Stimulated activated CD8-positive, alpha-beta memory T cell treated with anti-CD3 and anti-CD28 coated beads, Interleukin-4, amount 100 ng/mL, for 48 hours (primary cell): ENCODE measurements around the gene NUBPL.
"Not testable (repeated sequence)": the region's sequence is repeated elsewhere in the genome, so short reads cannot be mapped to it uniquely, and the experiment has no call there.

Experiments used
- DNase-seq: peaks from one replicate; pipeline ENCODE4 v3.0.0-alpha.2; 2020

The NUBPL gene

DNA sequence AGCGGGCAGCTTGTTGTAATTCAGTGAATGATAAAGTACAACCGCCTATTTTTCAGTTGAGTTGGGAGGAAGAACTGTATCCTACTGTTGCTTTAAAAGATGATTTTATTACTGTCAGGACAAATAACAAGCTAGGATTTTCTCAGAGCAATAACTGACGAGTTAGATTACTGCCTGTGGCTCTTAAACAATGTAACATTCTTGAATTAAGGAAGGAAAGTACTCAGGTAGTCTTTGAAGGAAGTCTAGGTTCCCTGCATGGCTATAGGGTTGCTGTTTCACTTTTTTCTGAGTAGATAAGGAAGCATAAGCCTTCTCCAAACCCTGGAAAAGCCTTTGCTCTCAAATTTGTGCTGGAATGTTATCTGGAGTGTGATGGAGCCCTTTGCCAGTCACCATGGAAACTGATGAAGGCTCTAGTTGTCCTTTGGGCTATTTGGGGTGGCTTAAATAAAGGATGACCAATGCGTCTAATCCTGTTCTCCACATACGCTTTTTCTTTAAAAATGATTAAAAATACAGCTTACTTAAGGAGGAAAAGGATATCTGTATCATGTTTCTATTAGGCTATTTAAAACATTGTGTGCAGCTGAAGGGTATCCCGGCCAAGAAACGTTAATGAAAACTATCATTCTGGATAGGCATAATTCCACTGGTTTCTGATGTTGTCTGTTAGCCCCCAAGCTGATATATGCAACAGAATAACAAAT, 17.7 kb downstream of the NUBPL start:
- no peak for DNase-seq

DNA sequence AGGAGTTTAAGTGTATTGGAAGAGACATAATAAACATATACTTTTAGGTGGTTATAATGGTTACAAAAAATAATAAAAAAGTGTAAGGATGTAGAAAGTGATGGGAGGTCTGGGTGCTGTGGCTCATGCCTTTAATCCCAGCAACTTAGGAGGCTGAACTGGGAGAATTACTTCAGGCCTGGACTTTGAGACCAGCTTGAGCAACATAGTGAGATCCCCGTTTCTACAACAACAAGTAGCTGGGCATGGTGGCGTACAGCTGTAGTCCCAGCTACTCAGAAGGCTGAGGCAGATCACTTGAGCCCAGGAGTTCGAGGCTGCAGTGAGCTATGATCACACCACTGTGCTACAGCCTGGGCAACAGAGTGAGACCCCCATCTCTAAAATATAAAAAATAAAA, 19.0 kb downstream of the NUBPL start:
- DNase-seq = no peak

DNA sequence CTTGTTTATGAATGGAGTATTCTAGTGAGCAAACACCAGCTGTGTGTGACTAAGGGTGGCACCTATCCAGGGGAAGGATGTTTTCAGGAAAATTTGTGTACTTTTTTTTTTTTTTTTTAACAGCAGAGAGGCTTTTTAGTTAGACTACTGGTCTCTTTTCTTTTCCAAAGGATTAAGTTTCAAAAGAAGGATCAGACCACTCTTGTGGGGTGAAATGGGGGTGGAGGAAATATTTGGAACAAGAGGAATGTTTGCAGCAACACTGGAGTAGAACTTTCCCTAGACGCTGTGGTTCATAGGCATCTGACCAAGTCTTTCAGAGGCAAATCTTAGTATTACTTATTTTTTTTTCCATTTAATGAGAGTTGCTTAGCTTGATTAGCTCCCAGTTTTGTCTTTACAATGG, 21.1 kb downstream of the NUBPL start:
- no peak for DNase-seq

DNA sequence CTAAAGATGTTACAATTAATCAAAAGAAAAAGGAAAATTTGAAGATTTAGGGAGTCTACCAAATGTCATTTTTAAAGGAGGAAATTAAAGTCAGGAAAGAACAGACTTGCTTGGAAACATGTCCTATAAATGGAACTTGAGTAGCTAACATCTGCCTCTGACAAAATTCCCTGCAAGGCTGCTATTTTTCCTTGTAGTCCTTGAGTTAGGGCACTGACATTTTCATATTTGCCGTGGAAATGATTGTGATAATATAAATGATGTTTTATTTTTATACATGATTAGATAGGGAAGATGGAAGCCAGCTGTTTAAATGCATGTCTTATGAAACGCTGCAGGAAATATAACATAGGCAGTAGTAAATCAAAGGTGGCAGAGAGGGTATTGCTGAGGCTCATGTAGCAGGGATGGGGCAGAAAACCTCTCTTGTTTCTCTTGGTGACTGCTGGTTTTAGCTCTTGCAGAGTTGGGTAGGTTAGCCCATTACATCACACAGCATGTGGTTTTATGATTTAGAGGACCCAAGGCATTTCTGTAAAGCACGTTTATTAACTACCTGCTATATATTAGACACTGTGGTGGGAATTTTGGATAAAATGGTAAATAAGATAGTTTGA, 21.7 kb downstream of the NUBPL start:
- DNase-seq = no peak

DNA sequence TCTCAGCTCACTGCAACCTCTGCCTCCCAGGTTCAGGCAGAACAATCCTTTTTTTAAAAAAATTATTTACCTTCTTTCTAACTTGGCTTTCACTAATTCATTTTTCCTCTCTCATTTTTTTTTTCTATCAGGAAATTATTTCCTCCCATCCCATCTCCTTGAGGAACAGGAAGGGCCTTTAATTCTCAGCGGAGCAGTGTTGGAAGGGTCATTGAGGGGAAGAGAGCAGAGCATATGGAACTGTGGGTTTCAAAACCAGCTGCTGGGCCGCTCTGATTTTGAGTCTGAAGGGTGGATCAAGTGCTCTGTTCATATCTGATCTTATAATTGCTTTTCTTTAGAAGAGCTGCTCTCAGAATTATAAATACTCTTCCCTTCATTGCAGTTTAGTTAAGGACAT, 29.0 kb downstream of the NUBPL start:
- DNase-seq = no peak

DNA sequence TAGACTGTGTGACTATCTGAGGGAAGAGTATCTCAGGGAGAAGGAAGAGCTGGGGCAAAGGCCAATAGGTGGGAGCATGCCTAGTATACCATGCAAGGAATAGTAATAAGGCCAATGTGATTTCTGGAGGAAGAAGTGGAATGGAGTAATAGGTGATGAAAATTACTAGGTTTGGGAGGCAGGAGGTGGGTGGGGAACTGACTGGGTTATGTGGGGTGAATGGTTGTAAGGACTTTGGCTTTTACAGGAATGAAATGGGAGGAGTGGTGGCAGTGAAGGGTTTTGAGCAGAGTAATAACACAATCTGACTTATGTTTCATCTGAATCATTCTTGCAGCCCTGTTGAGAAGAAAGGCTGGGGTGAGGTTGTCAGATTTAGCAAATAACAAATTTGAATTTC, 30.9 kb downstream of the NUBPL start:
- DNase-seq = no peak

DNA sequence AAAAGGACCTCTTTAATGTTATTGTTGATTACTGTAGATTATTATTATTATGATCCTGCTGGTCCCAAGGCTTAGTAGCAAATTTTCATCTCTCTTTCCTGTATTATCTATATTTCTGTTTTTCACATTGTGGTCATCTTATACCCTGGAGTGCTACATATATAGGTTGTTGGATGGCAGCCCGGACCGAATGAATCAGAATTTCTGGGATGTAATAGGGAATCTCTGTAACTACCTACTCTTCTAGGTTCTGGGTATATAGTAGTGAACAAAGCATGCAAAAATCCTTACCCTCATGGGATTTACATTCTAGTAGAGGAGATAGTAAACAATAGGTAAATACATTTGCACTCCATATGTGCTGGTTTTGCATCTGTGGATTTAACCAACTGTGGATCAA, 31.4 kb downstream of the NUBPL start:
- no peak for DNase-seq

DNA sequence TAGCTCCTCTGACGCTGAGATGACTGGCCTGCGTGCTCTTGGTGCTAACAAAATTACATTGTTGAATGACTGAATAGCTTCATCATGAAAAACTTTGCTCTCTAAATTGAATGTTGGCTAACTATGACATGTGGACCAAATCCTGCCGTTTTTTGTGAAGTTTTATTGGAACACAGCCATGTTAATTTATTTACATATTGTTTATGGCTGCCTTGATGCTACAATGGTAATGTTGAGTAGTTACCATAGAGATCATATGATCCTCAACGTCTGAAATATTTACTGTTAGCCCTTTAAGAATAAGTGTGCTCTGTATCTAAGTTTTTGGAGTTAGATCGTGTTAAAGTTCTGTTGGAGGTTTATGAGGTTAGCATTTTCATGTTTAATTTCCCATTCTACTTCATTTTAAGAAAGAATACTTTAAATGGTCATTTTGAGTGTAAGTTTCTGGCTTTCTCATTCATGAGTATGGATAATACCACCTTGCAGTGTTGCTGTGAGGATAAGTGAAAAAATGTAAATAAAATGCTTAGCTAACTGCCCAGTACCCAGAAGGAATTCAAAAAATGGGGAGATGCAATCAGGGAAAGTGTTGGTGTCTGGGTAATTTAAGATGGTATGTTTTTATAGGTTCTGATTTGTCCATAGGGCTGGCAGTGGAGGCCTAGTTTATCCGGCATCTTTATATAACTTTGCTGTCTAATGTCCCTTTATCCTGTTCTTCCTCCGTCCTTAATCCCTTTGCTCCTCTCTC, 35.3 kb downstream of the NUBPL start:
- DNase-seq = no peak

DNA sequence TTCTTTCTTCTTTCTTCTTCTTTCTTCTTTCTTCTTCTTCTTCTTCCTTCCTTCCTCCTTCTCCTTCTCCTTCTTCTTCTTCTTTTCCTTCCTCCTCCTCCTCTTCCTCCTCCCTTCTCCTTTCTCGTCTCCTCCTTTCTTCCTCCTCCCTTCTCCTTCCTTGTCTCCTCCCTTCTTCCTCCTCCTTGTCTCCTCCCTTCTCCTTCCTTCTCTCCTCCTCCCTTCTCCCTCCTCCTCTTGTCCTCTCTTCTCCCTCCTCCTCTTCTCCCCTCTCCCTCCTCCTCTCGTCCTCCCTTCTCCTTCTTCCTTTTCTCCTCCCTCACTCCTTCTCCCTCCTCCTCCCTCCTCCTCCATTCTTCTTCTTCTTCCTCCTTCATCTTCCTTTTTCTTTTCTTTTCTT, 44.5 kb downstream of the NUBPL start:
- DNase-seq = no peak

DNA sequence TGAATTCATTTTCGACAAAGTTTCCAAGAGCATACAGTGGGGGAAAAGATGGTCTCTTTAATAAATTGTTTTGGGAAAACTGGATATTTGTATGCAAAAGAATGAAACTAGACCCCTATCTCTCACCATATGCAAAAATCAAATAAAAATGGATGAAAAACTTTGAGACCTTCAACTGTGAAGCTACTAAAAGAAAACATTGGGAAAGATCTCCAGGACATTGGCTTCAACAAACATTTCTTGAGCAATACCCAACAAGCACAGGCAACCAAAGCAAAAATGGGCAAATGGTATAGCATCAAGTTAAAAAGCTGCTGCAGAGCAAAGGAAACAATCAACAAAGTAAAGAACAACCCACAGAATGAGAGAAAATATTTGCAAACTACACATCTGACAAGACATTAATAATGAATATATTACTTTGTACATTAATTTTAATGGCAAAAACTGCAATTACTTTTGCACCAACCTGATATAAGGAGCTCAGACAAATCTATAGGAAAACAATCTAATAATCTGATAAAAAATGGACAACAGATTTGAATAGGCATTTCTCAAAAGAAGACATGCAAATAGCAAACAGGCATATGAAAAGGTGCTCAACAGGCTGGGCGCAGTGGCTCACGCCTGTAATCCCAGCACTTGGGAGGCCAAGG, 50.7 kb downstream of the NUBPL start:
- no peak for DNase-seq

DNA sequence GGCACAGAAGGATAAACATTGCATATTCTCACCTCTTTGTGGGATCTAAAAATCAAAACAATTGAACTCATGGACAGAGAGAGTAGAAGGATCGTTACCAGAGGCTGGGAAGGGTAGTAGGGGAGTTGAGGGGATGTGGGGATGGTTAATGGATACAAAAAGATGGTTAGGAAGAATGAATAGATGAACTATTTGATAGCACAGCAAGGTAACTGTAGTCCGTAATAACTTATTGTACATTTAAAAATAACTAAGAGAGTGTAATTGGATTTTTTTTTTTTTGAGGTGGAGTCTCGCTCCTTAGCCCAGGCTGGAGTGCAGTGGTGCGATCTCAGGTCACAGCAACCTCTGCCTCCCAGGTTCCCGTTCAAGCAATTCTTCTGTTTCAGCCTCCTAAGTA, 52.0 kb downstream of the NUBPL start:
- no peak for DNase-seq

DNA sequence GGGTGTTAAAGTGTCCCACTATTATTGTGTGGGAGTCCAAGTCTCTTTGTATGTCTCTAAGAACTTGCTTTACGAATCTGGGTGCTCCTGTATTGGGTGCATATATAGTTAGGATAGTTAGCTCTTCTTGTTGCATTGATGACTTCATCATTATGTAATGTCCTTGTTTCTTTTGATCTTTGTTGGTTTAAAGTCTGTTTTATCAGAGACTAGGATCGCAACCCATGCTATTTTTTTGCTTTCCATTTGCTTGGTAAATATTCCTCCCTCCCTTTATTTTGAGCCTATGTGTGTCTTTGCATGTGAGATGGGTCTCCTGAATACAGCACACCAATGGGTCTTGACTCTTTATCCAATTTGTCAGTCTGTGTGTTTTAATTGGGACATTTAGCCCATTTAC, 57.7 kb downstream of the NUBPL start:
- not testable (repeated sequence) for DNase-seq

DNA sequence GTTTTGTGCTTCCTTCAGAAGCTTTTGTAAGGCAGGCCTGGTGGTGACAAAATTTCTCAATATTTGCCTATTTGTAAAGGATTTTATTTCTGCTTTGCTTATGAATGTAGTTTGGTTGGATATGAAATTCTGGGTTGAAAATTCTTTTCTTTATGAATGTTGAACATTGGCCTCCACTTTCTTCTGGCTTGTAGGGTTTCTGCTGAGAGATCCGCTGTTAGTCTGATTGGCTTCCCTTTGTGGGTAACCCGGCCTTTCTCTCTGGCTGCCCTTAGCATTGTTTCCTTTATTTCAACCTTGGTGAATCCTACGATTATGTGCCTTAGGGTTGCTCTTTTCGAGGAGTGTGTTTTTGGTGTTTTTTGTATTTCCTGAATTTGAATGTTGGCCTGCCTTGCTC, 58.2 kb downstream of the NUBPL start:
- no peak for DNase-seq

DNA sequence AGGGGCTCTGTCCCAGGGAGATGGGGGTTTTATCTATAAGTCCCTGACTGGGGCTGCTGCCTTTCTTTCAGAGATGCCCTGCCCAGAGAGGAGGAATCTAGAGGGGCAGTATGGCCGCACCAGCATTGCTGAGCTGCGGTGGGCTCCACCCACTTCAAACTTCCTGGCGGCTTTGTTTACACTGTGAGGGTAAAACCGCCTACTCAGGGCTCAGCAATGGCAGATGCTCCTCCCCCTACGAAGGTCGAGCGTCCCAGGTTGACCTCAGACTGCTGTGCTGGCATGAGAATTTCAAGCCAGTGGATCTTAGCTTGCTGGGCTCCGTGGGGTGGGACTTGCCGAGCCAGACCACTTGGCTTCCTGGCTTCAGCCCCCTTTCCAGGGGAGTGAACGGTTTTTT, 59.7 kb downstream of the NUBPL start:
- not testable (repeated sequence) for DNase-seq

DNA sequence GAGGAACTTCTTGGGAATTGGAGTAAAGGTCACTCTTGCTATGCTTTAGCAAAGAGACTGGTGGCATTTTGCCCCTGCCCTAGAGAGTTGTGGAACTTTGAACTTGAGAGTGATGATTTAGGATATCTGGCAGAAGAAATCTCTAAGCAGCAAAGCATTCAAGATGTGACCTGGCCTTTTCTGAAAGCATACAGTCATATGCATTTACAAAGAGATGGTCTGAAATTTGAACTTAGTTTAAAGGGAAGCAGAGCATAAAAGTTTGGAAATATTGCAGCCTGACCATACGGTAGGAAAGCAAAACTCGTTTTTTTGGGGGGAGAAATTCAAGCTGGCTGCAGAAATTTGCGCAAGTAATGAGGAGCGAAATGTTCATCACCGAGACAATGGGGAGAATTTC, 60.9 kb downstream of the NUBPL start:
- DNase-seq = no peak

DNA sequence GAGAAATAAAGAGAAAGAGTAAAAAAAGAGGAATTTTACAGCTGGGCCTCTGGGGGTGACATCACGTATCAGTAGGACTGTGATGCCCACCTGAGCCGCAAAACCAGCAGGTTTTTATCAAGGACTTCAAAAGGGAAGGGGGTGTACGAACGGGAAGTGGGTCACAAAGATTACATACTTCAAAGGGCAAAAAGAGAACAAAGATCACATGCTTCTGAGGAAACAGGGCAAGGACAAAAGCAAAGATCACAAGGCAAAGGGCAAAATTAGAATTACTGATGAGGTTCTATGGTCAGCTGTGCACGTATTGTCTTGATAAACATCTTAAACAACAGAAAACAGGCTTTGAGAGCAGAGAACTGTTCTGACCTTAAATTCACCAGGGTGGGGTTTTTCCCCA, 91.7 kb downstream of the NUBPL start:
- DNase-seq = not testable (repeated sequence)

DNA sequence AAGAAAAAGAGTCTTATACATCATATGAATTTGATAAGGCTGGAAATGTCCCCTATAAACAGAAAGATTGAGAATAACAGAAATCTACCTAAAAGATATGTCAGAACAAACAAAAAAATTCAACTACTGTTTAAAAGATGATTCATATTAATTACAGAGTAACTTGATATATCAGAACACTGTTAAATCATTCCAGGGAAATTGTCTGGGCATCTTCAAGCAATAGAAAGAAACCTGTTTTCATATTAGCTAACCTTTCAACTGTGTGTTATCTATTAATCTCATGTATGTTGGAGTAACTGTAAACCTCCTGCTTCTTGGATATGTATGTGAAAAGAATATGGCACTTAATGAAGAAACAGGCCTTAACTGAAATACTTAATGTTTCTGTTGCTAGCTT, 96.7 kb downstream of the NUBPL start:
- no peak for DNase-seq

DNA sequence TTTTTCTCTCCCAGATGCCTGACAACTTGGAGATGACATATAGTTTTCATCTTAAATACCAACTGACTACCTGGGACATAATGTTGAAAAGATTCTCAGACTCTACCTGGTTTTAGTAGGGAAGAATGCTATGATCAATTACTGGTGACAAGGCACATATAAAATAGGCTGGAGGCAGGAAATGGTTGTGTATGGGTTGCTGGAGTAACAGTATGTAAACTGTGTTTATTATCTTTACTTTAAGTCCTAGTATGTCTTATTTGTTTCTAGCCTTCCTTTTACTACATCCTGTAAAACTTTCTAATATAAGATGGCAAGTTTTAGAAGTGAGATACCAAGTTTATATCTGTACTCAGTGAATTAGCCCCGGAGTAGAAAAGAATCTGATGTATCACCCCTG, 98.1 kb downstream of the NUBPL start:
- DNase-seq = no peak

DNA sequence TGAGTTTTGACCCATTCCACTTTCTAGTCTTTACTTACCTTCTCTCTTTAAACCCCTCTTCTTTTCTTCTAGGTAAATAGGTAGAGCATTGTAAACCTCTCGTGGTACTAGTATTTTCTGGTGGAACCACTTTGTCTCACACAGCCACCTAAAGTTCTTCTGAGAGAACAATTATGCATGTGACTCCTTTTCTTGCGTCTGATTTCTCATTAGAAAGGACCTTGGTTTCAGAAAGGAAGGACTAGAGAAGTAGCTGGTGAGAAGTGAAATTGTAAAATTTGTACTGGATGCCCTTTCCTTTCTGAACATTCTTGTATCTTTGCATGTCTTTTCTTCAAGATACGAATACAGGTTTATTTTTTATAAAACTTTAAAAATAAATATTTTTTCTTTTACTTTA, 99.0 kb downstream of the NUBPL start:
- DNase-seq = no peak

DNA sequence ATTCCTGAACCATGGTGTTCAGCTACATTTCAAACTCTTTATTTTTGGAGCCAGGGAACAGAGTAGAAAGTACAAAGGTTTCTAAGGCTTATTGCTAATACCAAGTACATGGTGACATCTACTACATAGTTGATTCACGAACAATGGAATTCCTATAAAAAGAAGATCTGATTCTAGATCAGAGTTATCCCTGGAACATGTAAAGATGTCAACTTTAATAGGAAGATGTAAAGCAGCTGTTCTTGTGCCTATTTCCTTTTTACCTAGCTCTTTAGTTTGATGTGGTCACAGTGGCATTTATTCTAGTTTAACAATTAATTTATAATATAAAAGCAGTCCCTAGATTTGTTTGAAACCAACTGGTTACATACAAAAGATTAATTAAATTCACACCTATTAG, 99.5 kb downstream of the NUBPL start:
- no peak for DNase-seq

DNA sequence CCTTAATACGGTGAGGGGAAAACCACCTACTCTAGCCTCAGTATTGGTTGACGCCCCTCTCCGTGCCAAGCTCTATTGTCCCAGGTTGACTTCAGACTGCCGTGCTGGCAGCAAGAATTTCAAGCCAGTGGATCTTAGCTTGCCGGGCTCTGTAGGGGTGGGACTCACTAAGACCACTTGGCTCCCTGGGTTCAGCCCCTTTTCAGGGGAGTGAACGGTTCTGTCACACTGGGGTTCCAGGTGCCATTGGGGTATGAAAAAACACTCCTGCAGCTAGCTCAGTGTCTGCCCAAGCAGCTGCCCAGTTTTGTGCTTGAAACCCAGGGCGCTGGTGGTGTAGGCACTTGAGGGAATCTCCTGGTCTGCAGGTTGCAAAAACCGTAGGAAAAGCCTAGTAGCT, 107.1 kb downstream of the NUBPL start:
- DNase-seq = no peak

DNA sequence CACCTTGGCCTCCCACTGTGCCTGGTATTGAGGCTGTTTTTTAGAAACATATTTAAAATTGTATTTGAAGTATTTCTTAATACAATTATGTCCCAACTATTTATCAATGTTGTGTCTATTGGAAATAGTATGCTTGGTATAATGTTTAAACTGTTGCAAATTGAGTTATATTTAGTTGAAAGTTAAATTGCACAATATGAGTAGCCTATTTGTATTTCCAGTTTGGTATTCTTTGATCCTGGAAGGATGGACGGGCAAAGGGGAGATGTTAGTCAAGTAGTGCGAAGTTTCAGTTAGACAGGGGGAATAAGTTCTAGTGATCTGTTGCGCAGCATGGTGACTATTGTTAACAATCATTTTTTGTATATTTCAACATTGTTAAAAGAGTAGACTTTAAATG, 111.5 kb downstream of the NUBPL start:
- no peak for DNase-seq

DNA sequence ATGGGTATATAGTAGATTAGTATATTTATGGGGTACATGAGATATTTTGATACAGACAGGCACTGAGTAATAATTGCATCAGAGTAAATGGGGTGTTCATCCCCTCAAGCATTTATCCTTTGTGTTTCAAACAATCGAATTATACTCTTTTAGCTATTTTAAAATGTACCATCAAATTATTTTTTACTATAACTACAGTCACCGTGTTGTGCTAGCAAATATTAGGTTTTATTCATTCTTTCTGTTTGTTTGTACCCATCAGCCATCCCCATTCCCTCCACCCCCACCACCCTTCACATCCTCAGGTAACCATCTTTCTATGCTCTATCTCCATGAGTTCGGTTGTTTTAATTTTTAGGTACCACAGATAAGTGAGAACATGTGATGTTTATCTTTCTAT, 115.8 kb downstream of the NUBPL start:
- DNase-seq = no peak

DNA sequence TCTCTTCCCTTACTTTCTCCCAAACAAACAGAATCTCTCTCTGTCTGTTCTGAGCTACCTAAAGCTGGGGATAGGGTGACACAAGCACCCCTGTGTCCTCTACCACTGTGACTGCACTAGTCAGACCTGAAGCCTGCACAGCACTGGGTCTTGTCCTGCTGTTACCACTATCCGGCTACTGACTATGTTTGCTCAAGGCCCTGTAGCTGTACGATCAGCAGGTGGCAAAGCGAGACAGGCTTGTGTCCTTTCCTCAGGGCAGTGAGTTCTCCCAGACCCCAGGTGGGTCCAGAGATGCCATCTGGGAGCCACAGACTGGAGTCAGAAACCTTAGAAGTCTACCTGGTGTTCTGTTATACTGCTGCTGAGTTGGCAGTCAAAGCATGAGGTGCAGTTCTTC, 116.4 kb downstream of the NUBPL start:
- DNase-seq = no peak
